ENCODE data around the gene ABHD16B.

The ABHD16B gene

GRCh38 chr20:63829603-63829944, 31.7 kb upstream of the ABHD16B start:
- TF ChIP-seq, protein P1, sequence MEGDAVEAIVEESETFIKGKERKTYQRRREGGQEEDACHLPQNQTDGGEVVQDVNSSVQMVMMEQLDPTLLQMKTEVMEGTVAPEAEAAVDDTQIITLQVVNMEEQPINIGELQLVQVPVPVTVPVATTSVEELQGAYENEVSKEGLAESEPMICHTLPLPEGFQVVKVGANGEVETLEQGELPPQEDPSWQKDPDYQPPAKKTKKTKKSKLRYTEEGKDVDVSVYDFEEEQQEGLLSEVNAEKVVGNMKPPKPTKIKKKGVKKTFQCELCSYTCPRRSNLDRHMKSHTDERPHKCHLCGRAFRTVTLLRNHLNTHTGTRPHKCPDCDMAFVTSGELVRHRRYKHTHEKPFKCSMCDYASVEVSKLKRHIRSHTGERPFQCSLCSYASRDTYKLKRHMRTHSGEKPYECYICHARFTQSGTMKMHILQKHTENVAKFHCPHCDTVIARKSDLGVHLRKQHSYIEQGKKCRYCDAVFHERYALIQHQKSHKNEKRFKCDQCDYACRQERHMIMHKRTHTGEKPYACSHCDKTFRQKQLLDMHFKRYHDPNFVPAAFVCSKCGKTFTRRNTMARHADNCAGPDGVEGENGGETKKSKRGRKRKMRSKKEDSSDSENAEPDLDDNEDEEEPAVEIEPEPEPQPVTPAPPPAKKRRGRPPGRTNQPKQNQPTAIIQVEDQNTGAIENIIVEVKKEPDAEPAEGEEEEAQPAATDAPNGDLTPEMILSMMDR (conservative IDR thresholded peaks at IDR 0.05; ENCODE audit: low read depth) = no peak
- ChIA-PET CTCF (interaction anchor here (0.5 to 1.0 kb wide), 4 partner anchors 9 to 171 kb away, joined by 3 to 6 read pairs (median 3); no protein-coding TSS in a partner anchor), POLR2A (ENCODE audit: low non-redundant PET) (no interaction called here)
- DNase-seq (ENCODE audit: low spot score) = no peak
- H3K27ac ChIP-seq = no peak overlapping the region

DNA sequence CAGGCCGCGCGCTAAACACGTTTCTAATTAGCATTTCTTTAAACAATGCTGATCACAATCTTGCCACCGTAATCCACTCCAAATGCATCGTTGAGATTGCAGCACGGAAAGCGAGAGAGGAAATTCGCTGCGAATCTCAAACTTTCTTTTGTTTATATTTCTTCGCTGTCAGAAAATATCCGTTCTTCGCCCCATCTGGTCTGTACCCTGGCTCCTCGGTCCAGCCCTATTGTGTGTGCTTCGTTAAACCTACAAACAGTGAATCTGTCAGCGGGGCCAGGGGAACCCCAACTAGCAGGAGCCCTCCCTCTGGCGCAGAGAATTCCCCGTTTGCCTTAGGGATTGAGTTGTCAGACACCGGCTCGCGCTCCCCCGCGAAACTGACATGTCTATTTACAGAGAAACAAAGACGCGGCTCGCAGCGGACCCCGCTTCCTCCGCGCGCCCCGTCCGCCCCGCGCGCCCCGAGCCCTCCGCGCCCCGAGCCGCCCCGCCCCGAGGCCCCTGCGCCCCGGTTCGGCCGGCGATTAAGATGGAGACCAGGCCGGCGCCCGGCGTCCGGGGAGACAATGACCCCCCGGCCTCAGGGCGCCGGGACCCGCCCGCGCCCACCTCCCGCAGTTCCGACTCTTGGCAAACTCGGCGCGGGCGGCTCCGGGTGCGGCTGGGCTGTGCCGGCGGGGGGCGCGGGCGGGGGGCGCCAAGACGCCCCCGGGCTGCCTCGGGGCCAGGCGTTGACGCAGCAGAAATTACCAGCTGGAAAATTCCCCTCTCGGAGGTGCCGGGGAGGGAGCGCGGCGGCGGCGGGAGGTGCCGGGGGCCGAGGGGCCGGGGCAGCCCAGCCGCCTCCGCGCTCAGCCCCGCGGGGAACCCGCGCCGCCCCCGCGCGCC, 31.1 kb upstream of the ABHD16B start:
- ChIA-PET CTCF (interaction anchor here (0.6 to 1.0 kb wide), 2 partner anchors 8 to 44 kb away, joined by 3 read pairs; no protein-coding TSS in a partner anchor), POLR2A (ENCODE audit: low non-redundant PET) (no interaction called here)
- no peak for DNase-seq (ENCODE audit: low spot score)
- H3K27ac ChIP-seq = no peak overlapping the region
- TF ChIP-seq, protein P1 (conservative IDR thresholded peaks at IDR 0.05; ENCODE audit: low read depth) = no peak

DNA sequence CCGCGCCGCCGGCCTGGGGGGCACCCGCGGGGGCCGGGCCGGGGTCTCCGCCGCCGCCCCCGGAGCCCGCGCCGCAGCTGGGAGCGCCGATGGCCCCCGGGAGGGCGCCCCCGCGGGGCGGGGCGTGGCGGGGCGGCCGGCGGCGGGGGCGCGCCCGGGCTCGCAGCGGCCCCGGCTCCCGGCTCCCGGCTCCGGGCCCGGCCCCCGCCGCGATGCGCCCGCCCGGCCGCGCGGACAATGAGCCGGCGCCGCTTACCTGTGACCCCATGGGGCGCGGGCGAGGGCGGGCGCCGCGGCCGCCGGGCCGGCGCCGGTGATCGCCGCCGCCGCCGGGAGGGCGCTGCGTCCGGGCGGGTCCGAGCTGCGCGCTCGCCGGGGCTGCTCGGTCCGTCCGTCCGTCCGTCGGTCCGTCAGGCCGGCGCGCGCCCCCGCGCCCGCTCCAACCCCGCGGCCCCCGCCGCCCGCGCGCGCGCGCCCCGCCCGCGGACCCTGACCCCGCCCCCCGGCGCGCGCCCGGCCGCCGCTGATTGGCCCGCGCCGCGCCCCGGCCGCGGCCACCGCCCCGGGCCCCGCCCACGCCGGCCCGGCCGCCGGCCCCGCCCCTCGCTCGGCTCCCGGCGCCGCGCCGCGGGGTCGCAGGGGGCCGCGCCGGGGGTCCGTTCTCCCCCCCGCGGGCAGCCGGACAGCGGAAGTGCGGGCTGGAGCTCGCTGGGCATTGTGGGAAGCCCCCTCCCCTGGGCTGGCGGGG, 30.3 kb upstream of the ABHD16B start, which contains the start of gene ZBTB46:
Gene ZBTB46 (minus strand): TSS at position 424 of the 748 bp plus-strand sequence. CDS start 40,507 bp downstream, outside the sequence.
- peak; percentile 98 for DNase-seq (ENCODE audit: low spot score)
- no peak within 1 kb of the TSS for H3K27ac ChIP-seq
- CTCF ChIA-PET = no interaction called here
- TF ChIP-seq, protein P1 (conservative IDR thresholded peaks at IDR 0.05; ENCODE audit: low read depth) = no peak
- POLR2A ChIA-PET (ENCODE audit: low non-redundant PET) = no interaction called here

DNA sequence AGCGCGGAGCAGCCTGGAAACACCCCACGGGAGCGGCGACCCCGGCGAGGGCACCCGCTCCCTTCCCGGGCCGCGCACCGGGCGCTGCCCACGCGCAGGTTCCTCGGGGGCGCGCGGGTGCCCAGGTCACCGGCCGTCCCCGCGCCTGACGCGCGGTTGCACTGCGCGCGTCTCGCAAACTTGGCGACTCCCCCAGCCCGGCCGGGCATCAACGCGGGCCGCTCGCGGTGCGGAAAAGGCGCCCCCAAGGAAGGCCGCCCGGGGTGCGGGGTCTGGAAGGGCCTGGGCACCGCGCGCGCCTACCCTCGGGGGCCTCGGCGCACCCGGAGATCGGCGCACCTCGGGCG, 29.7 kb upstream of the ABHD16B start:
- CTCF ChIA-PET = no interaction called here
- H3K27ac ChIP-seq = no peak overlapping the region
- no peak for DNase-seq (ENCODE audit: low spot score)
- POLR2A ChIA-PET (ENCODE audit: low non-redundant PET) = no interaction called here
- TF ChIP-seq, protein P1 (conservative IDR thresholded peaks at IDR 0.05; ENCODE audit: low read depth) = no peak

GRCh38 chr20:63831993-63832686, 29.2 kb upstream of the ABHD16B start:
- CTCF ChIA-PET = interaction anchor here (0.6 kb wide), 1 partner anchor 327 kb away, joined by 3 read pairs; no protein-coding TSS in a partner anchor
- DNase-seq (ENCODE audit: low spot score) = no peak
- H3K27ac ChIP-seq = no peak overlapping the region
- TF ChIP-seq, protein P1 (conservative IDR thresholded peaks at IDR 0.05; ENCODE audit: low read depth) = no peak
- POLR2A ChIA-PET (ENCODE audit: low non-redundant PET) = no interaction called here

Measured in RWPE1 (cell line).